Spinal cord (tissue), 10 donors: ENCODE measurements around the gene R3HDM2. TPM values are rescaled to one million over a fixed set of nuclear protein-coding genes. Genes with fewer than 3 reads are reported as not detected.

Experiments
- DNase-seq, 6 donors: peaks; one replicate each; pipeline versions ENCODE4 v3.0.0 to v3.0.0-alpha.2; 2013 to 2015; ENCODE audit warnings: low spot score in 6 of 6, low read depth in 4 of 6
- H3K27ac ChIP-seq: one replicate; pipeline ENCODE4 v1.5.1; 2013; ENCODE audit warnings: low read depth, low read length, control low read depth
- H3K27me3 ChIP-seq: one replicate; pipeline ENCODE4 v1.6.1; 2013; ENCODE audit warnings: low read length; ENCODE audit not compliant: control insufficient read depth, insufficient read depth
- H3K36me3 ChIP-seq: one replicate; pipeline ENCODE4 v1.6.1; 2013; ENCODE audit warnings: low read length; ENCODE audit not compliant: control insufficient read depth, insufficient read depth
- H3K4me1 ChIP-seq: one replicate; pipeline ENCODE4 v1.6.1; 2013; ENCODE audit warnings: low read length; ENCODE audit not compliant: control insufficient read depth, insufficient read depth
- H3K4me3 ChIP-seq: one replicate; pipeline ENCODE4 v1.5.1; 2013; ENCODE audit warnings: low read depth, low read length, control low read depth
- H3K9me3 ChIP-seq: one replicate; pipeline ENCODE4 v1.6.1; 2013; ENCODE audit warnings: low read length; ENCODE audit not compliant: control insufficient read depth, insufficient read depth
- WGBS: methylation state at CpG from one replicate; pipeline ENCODE4 v1.1.5; 2013; ENCODE audit warnings: missing lambda C conversion rate; ENCODE audit not compliant: insufficient coverage; 5-methylcytosine and 5-hydroxymethylcytosine counted together
- polyA plus RNA-seq, 2 donors: library from polyadenylated mRNA; unstranded; fragments of 120-200 nt; gene quantifications; one replicate each; pipeline ENCODE4 v1.2.1, GENCODE V29; 2013; ENCODE audit not compliant: insufficient read length in 2 of 2
- total RNA-seq, 2 donors: library from RNA; depleted of rRNA in 1 of 2; stranded (reverse); fragments of 120-200 nt in 1 of 2; fragments of >200 nt in 1 of 2; gene quantifications; one replicate each; pipeline versions ENCODE4 v1.2.3 to v1.2.4, GENCODE V29; 2013 to 2014
- donor health status: healthy.

The R3HDM2 gene
- total and polyA plus RNA-seq, 4 donors = 42.7 to 98.2 (median 65.1) TPM

DNA sequence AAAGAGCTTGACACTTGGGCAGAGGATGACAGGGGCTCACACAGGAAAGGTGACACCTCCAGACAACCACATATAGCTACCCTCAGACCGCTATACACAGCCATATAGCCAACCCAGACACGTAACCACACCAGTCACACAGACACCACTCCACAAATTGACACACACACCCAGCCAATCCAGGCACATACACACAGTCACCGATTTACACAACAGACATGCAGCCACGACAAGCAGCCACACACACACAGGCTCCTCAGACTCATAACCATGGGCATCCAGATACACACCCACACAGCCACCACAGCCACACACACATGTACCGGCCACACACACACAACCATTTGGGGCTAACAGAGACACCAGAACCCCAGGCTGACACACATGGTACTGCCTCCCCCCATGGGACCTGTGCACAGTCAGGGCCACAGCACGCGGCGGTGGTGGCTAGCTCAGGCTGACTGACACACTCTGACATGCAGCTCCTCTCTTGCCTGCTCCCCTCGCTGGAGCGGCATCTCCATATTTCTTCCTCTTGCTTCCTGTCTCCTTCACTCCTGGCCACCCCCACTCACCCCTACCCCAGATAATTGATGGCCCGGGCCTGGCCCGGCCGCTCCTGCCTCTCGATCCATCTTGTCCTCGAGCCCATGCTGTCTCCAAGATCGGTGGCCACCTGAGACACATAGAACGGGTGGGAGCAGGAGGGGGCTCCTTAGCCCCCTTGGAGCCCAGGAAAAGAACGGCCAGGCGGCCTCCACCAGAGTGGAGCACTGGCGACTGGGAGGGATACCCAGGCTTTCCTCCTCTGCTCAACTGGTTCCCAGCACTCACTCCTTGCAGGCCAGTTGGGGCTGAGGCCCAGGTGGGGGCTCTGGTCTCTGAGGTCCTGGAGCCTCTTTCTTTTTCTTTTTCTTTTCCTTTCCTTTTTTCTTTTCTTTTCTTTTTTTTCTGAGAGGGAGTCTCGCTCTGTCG lies 207.4 kb downstream of the R3HDM2 start:
- H3K4me3 ChIP-seq = no peak overlapping the region
- H3K36me3 ChIP-seq = peaks cover 8% of the 10 kb centered on the region
- 31% methylated on average over 20 of the region's 22 CpGs for WGBS
- H3K27ac ChIP-seq = no peak overlapping the region
- H3K27me3 ChIP-seq = peaks cover 95% of the 10 kb centered on the region
- peaks cover 61% of the 10 kb centered on the region for H3K4me1 ChIP-seq
- no peak for DNase-seq
- no peaks in the 10 kb centered on the region for H3K9me3 ChIP-seq

DNA sequence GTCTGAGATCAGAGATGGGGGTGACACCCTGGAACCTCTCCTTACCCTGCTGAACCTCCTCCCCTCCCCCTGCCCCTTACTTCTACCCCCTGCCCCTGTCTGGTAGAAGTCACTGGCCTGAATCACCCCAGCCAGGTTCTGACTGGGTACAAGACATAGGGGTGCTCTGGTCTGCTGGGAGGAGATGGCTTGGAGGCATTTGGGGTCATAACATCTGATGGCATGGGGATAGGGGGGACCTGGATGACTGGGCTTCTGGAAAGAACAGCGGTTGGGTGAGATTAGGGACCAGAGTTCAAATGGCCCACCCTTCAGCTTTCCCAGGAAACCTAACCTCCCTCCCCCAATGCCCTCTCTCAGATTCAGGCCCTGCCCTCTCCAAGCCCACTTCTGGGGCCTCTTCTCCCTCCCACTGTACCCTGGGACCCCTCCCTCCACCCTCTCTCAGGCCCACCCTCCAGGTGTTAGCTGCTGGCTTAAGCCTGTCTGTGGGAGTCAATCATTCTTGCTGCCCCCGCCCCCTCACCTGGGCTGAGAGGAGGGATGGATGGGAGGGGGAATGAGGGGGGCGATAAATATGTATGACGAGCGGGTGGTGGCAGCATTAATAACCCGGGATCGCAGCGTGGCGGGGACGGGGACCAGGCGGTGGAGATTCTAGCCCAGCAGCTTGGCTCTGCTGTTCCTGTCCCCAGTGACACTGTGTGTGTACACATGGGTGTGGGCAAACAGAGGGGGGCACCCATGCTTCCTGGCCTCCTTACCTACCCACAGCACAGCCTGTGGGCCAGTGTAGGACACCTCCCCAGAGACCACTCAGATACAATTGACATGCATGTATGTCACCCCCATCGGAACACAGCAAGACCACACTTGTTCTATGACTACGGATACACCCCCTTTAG lies 208.3 kb downstream of the R3HDM2 start:
- H3K36me3 ChIP-seq = peaks cover 8% of the 10 kb centered on the region
- H3K27me3 ChIP-seq = peaks cover 99% of the 10 kb centered on the region
- no peak overlapping the region for H3K27ac ChIP-seq
- H3K4me1 ChIP-seq = peaks cover 71% of the 10 kb centered on the region
- H3K4me3 ChIP-seq = no peak overlapping the region
- H3K9me3 ChIP-seq = no peaks in the 10 kb centered on the region
- no peak for DNase-seq
- WGBS = 22% methylated on average over 11 of the region's 13 CpGs

DNA sequence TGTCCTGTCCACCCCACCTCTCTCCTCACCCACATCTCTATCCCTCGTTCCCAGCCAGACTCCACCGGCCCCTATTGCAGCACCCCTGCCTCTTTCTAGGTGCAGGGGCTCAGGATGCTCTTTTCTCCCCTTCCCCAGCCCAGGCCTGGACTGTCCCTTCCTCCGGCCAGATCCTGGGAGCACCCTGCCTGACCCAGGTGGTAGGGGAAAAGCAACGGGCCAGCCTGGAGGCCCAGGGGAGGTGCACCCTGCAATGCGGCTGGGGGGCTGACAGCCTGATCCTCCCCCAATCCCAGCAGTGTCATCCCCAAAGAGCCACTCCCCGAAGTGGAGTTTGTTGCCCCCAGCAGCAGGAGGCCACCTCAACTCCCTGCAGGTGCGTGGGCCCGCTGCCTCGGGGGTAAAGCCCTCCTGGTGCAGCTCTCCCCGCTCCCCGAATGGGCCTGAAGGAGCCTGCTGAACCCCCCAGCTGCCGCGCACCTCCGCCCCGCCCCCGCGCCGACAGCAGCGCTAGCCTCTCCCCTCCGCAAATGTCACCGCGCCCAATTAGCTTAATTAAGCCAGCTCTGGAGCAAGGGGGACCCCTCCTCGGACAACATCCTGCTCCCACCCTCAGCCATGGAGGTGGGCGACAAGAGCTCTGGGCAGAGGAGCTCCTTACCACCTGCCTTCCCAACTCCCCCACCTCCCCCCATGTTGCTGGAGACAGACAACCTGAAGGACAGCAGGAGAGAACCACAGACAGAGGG lies 209.5 kb downstream of the R3HDM2 start:
- 7% methylated on average over 23 of the region's 24 CpGs for WGBS
- Histone ChIP-seq H3K27ac (no peak overlapping the region), H3K4me3 (no peak overlapping the region), H3K27me3 (peaks cover 97% of the 10 kb centered on the region), H3K36me3 (peaks cover 8% of the 10 kb centered on the region), H3K4me1 (peaks cover 72% of the 10 kb centered on the region), H3K9me3 (no peaks in the 10 kb centered on the region)
- no peak for DNase-seq

- H3K27ac ChIP-seq = no peak overlapping the region
Measured at GRCh38 chr12:57220770-57221168, 210.1 kb downstream of the R3HDM2 start.

GRCh38 chr12:57219993-57220754 lies 210.7 kb downstream of the R3HDM2 start:
- DNase-seq = peak in 2 of 6 donors; percentile 54 to 79

More at GRCh38 chr12:57220770-57221168, 210.1 kb downstream of the R3HDM2 start:
- Histone ChIP-seq H3K9me3 (no peaks in the 10 kb centered on the region), H3K27me3 (peaks cover 97% of the 10 kb centered on the region), H3K4me3 (no peak overlapping the region), H3K4me1 (peaks cover 73% of the 10 kb centered on the region), H3K36me3 (peaks cover 8% of the 10 kb centered on the region)
- DNase-seq = no peak
- WGBS = 50% methylated on average over 1 of the region's 1 CpG

DNA sequence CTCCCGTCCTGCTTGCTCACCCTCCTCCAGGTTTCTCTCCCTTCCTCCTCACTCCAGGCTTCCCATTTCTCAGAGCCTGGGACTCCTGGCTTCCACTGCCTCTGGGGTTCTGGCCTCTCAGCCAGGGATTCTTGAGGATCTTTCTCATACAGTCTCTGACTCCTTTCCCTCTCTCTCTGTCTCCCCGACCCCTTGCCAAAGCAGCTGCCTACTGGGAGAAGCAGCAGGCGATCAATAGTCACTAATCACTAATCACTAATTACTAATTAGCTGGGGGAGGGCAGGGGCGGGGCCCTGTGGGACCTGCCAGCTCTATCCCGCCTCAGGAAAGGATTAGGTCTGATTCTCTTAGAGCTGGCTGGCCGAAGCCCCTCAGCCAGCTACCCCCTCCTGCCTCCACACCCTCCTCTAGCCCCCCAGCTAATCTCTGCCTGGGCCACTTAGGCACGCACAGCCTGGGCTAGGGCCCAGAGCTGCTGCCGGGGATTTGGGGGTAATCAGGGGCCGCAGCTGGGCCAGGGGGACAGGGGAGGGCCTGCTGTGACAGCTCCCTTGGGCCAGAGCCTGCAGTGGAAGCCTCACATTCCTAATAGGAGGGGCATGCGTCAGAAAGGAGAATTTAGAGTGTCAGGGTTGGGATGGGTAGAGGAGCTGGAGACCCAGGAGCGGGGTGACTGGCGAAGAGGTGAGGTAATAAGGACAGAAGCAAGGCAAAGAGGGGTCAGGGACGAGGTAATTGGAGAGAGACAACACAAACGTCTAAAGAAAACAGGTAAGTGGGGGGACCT lies 211.4 kb downstream of the R3HDM2 start:
- H3K4me1 ChIP-seq = peaks cover 78% of the 10 kb centered on the region
- WGBS = 18% methylated on average over 13 of the region's 14 CpGs
- no peaks in the 10 kb centered on the region for H3K36me3 ChIP-seq
- DNase-seq = no peak
- H3K9me3 ChIP-seq = no peaks in the 10 kb centered on the region
- peaks cover 97% of the 10 kb centered on the region for H3K27me3 ChIP-seq
- no peak overlapping the region for H3K27ac ChIP-seq
- H3K4me3 ChIP-seq = peak overlapping the region; percentile 9

More at GRCh38 chr12:57219993-57220754, 210.7 kb downstream of the R3HDM2 start:
- Histone ChIP-seq H3K27me3 (peaks cover 97% of the 10 kb centered on the region), H3K4me1 (peaks cover 73% of the 10 kb centered on the region), H3K4me3 (no peak overlapping the region), H3K27ac (no peak overlapping the region), H3K36me3 (peaks cover 2% of the 10 kb centered on the region), H3K9me3 (no peaks in the 10 kb centered on the region)
- 8% methylated on average over 3 of the region's 38 CpGs for WGBS

DNA sequence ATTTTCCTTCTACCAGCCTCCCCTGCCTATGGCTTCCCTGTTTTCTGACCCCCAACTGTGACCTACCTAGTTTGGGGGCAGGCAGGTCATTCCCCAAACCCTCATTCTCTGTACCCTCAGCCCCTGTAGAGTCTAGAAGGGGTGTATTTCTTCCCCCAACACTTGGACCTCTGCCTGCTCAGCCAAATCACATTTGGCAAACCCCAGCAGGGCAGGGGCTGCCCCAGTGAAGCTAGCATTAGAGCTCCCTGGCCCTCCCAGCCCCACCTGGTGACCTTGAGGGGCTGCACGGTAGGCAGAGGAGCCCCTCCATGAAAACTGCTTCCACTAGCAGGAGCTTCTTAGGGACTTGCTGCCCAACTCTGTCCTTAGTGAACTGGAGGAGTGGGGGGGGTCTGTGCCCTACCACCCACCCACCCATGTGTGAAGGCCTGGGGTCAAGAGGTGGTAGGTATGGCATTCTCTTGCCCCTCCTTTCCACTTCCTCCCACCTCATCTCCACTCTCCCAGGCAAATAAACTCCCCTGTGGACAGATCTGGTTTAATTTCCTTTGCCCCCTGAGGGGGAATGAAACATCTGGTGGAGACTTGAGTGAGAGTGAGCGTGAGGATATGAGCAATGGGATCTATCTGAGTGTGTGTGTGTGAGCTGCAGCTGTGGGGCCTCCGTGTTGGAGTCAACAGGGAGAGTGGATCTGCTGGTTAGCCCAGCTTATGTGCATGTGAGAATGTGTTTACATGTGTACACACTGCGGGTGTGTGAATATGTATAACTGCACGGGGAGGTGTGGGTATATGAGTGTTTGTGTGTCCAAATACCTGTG lies 212.6 kb downstream of the R3HDM2 start:
- peak in 1 of 6 donors; percentile 76 for DNase-seq
- Histone ChIP-seq H3K9me3 (no peaks in the 10 kb centered on the region), H3K4me1 (peaks cover 83% of the 10 kb centered on the region), H3K27me3 (peaks cover 93% of the 10 kb centered on the region), H3K36me3 (peaks cover 5% of the 10 kb centered on the region), H3K27ac (no peak overlapping the region), H3K4me3 (no peak overlapping the region)
- WGBS = 31% methylated on average over 4 of the region's 5 CpGs
